ENCODE measurements around the gene CHPF2. TPM values are rescaled to one million over a fixed set of nuclear protein-coding genes. Genes with fewer than 3 reads are reported as not detected.

CHPF2 gene
- total and polyA plus RNA-seq, 2 donors: 18.0 to 35.2 TPM

- no peak overlapping the region for H3K27ac ChIP-seq (ENCODE audit: low read depth in 1 of 2, low read length in 1 of 2)
- H3K4me3 ChIP-seq (ENCODE audit: low read length in 2 of 2): no peak overlapping the region
- no peak for DNase-seq (ENCODE audit: low read depth in 6 of 9, low spot score in 9 of 9)
- 81% methylated on average over 9 of the region's 9 CpGs for WGBS
- peaks cover 7 to 22% of the 10 kb centered on the region in 2 donors for H3K4me1 ChIP-seq (ENCODE audit: control insufficient read depth in 2 of 2, insufficient read depth in 2 of 2, low read length in 2 of 2)
- H3K36me3 ChIP-seq (ENCODE audit: control insufficient read depth in 2 of 2, insufficient read depth in 2 of 2, low read length in 1 of 2): no peaks in the 10 kb centered on the region
- H3K27me3 ChIP-seq (ENCODE audit: control insufficient read depth in 2 of 2, insufficient read depth in 1 of 2, low read length in 1 of 2): peaks cover 0 to 48% of the 10 kb centered on the region in 2 donors
- H3K9me3 ChIP-seq (ENCODE audit: control insufficient read depth in 2 of 2, insufficient read depth in 1 of 2, low read length in 1 of 2): peaks cover 0 to 5% of the 10 kb centered on the region in 2 donors
Measured at GRCh38 chr7:151273651-151274390, 41.5 kb downstream of the CHPF2 start.

GRCh38 chr7:151274396-151274795 lies 42.1 kb downstream of the CHPF2 start:
- Histone ChIP-seq H3K9me3 (ENCODE audit: control insufficient read depth in 2 of 2, insufficient read depth in 1 of 2, low read length in 1 of 2) (peaks cover 0 to 5% of the 10 kb centered on the region in 2 donors), H3K4me1 (ENCODE audit: control insufficient read depth in 2 of 2, insufficient read depth in 2 of 2, low read length in 2 of 2) (peaks cover 7 to 22% of the 10 kb centered on the region in 2 donors), H3K27me3 (ENCODE audit: control insufficient read depth in 2 of 2, insufficient read depth in 1 of 2, low read length in 1 of 2) (peaks cover 0 to 51% of the 10 kb centered on the region in 2 donors), H3K36me3 (ENCODE audit: control insufficient read depth in 2 of 2, insufficient read depth in 2 of 2, low read length in 1 of 2) (no peaks in the 10 kb centered on the region), H3K4me3 (ENCODE audit: low read length in 2 of 2) (no peak overlapping the region), H3K27ac (ENCODE audit: low read depth in 1 of 2, low read length in 1 of 2) (no peak overlapping the region)
- DNase-seq (ENCODE audit: low read depth in 6 of 9, low spot score in 9 of 9): no peak
- 83% methylated on average over 9 of the region's 9 CpGs for WGBS

GRCh38 chr7:151274936-151275812 lies 42.9 kb downstream of the CHPF2 start:
- peaks cover 0 to 5% of the 10 kb centered on the region in 2 donors for H3K9me3 ChIP-seq (ENCODE audit: control insufficient read depth in 2 of 2, insufficient read depth in 1 of 2, low read length in 1 of 2)
- DNase-seq (ENCODE audit: low read depth in 6 of 9, low spot score in 9 of 9): no peak
- H3K27ac ChIP-seq (ENCODE audit: low read depth in 1 of 2, low read length in 1 of 2): no peak overlapping the region
- no peaks in the 10 kb centered on the region for H3K36me3 ChIP-seq (ENCODE audit: control insufficient read depth in 2 of 2, insufficient read depth in 2 of 2, low read length in 1 of 2)
- no peak overlapping the region for H3K4me3 ChIP-seq (ENCODE audit: low read length in 2 of 2)
- peaks cover 0 to 54% of the 10 kb centered on the region in 2 donors for H3K27me3 ChIP-seq (ENCODE audit: control insufficient read depth in 2 of 2, insufficient read depth in 1 of 2, low read length in 1 of 2)
- WGBS: 90% methylated on average over 17 of the region's 17 CpGs
- peaks cover 7 to 22% of the 10 kb centered on the region in 2 donors for H3K4me1 ChIP-seq (ENCODE audit: control insufficient read depth in 2 of 2, insufficient read depth in 2 of 2, low read length in 2 of 2)

GRCh38 chr7:151275813-151276577 lies 43.7 kb downstream of the CHPF2 start:
- H3K36me3 ChIP-seq (ENCODE audit: control insufficient read depth in 2 of 2, insufficient read depth in 2 of 2, low read length in 1 of 2): no peaks in the 10 kb centered on the region
- WGBS: 54% methylated on average over 10 of the region's 10 CpGs
- H3K27me3 ChIP-seq (ENCODE audit: control insufficient read depth in 2 of 2, insufficient read depth in 1 of 2, low read length in 1 of 2): peaks cover 0 to 56% of the 10 kb centered on the region in 2 donors
- H3K27ac ChIP-seq (ENCODE audit: low read depth in 1 of 2, low read length in 1 of 2): no peak overlapping the region
- no peak overlapping the region for H3K4me3 ChIP-seq (ENCODE audit: low read length in 2 of 2)
- peaks cover 7 to 22% of the 10 kb centered on the region in 2 donors for H3K4me1 ChIP-seq (ENCODE audit: control insufficient read depth in 2 of 2, insufficient read depth in 2 of 2, low read length in 2 of 2)
- DNase-seq (ENCODE audit: low read depth in 6 of 9, low spot score in 9 of 9): no peak
- H3K9me3 ChIP-seq (ENCODE audit: control insufficient read depth in 2 of 2, insufficient read depth in 1 of 2, low read length in 1 of 2): peaks cover 0 to 5% of the 10 kb centered on the region in 2 donors

GRCh38 chr7:151276666-151277590 lies 44.6 kb downstream of the CHPF2 start:
- 7% methylated on average over 63 of the region's 63 CpGs for WGBS
- Histone ChIP-seq H3K9me3 (ENCODE audit: control insufficient read depth in 2 of 2, insufficient read depth in 1 of 2, low read length in 1 of 2) (peaks cover 0 to 5% of the 10 kb centered on the region in 2 donors), H3K27me3 (ENCODE audit: control insufficient read depth in 2 of 2, insufficient read depth in 1 of 2, low read length in 1 of 2) (peaks cover 0 to 63% of the 10 kb centered on the region in 2 donors), H3K36me3 (ENCODE audit: control insufficient read depth in 2 of 2, insufficient read depth in 2 of 2, low read length in 1 of 2) (no peaks in the 10 kb centered on the region), H3K4me3 (ENCODE audit: low read length in 2 of 2) (peak overlapping the region in 1 of 2 donors; percentile 48), H3K27ac (ENCODE audit: low read depth in 1 of 2, low read length in 1 of 2) (no peak overlapping the region), H3K4me1 (ENCODE audit: control insufficient read depth in 2 of 2, insufficient read depth in 2 of 2, low read length in 2 of 2) (peaks cover 6 to 17% of the 10 kb centered on the region in 2 donors)
- DNase-seq (ENCODE audit: low read depth in 6 of 9, low spot score in 9 of 9): peak in 6 of 9 donors; percentile 10 to 60 (median 28)

GRCh38 chr7:151277631-151278030 lies 45.3 kb downstream of the CHPF2 start:
- DNase-seq (ENCODE audit: low read depth in 6 of 9, low spot score in 9 of 9): no peak
- no peak overlapping the region for H3K27ac ChIP-seq (ENCODE audit: low read depth in 1 of 2, low read length in 1 of 2)
- no peaks in the 10 kb centered on the region for H3K36me3 ChIP-seq (ENCODE audit: control insufficient read depth in 2 of 2, insufficient read depth in 2 of 2, low read length in 1 of 2)
- peaks cover 0 to 5% of the 10 kb centered on the region in 2 donors for H3K9me3 ChIP-seq (ENCODE audit: control insufficient read depth in 2 of 2, insufficient read depth in 1 of 2, low read length in 1 of 2)
- H3K27me3 ChIP-seq (ENCODE audit: control insufficient read depth in 2 of 2, insufficient read depth in 1 of 2, low read length in 1 of 2): peaks cover 0 to 68% of the 10 kb centered on the region in 2 donors
- H3K4me1 ChIP-seq (ENCODE audit: control insufficient read depth in 2 of 2, insufficient read depth in 2 of 2, low read length in 2 of 2): peaks cover 0 to 10% of the 10 kb centered on the region in 2 donors
- no peak overlapping the region for H3K4me3 ChIP-seq (ENCODE audit: low read length in 2 of 2)
- WGBS: 87% methylated on average over 8 of the region's 8 CpGs

GRCh38 chr7:151278949-151279348 lies 46.7 kb downstream of the CHPF2 start:
- H3K9me3 ChIP-seq (ENCODE audit: control insufficient read depth in 2 of 2, insufficient read depth in 1 of 2, low read length in 1 of 2): peaks cover 0 to 5% of the 10 kb centered on the region in 2 donors
- no peak for DNase-seq (ENCODE audit: low read depth in 6 of 9, low spot score in 9 of 9)
- no peak overlapping the region for H3K27ac ChIP-seq (ENCODE audit: low read depth in 1 of 2, low read length in 1 of 2)
- no peaks in the 10 kb centered on the region for H3K36me3 ChIP-seq (ENCODE audit: control insufficient read depth in 2 of 2, insufficient read depth in 2 of 2, low read length in 1 of 2)
- no peak overlapping the region for H3K4me3 ChIP-seq (ENCODE audit: low read length in 2 of 2)
- WGBS: 97% methylated on average over 12 of the region's 12 CpGs
- peaks cover 3 to 67% of the 10 kb centered on the region in 2 donors for H3K27me3 ChIP-seq (ENCODE audit: control insufficient read depth in 2 of 2, insufficient read depth in 1 of 2, low read length in 1 of 2)
- H3K4me1 ChIP-seq (ENCODE audit: control insufficient read depth in 2 of 2, insufficient read depth in 2 of 2, low read length in 2 of 2): peaks cover 0 to 10% of the 10 kb centered on the region in 2 donors

- no peaks in the 10 kb centered on the region for H3K36me3 ChIP-seq (ENCODE audit: control insufficient read depth in 2 of 2, insufficient read depth in 2 of 2, low read length in 1 of 2)
- no peak overlapping the region for H3K27ac ChIP-seq (ENCODE audit: low read depth in 1 of 2, low read length in 1 of 2)
- DNase-seq (ENCODE audit: low read depth in 6 of 9, low spot score in 9 of 9): no peak
- WGBS: 96% methylated on average over 5 of the region's 5 CpGs
- peaks cover 0 to 10% of the 10 kb centered on the region in 2 donors for H3K4me1 ChIP-seq (ENCODE audit: control insufficient read depth in 2 of 2, insufficient read depth in 2 of 2, low read length in 2 of 2)
- peaks cover 3 to 64% of the 10 kb centered on the region in 2 donors for H3K27me3 ChIP-seq (ENCODE audit: control insufficient read depth in 2 of 2, insufficient read depth in 1 of 2, low read length in 1 of 2)
- no peak overlapping the region for H3K4me3 ChIP-seq (ENCODE audit: low read length in 2 of 2)
- H3K9me3 ChIP-seq (ENCODE audit: control insufficient read depth in 2 of 2, insufficient read depth in 1 of 2, low read length in 1 of 2): peaks cover 0 to 3% of the 10 kb centered on the region in 2 donors
Measured at GRCh38 chr7:151279868-151280267, 47.6 kb downstream of the CHPF2 start.

Data from thymus (tissue), 11 donors.